DMS79 (cell line): ENCODE results near the gene ABL2.

Experiments used
- DNase-seq: peaks from one replicate; lab custom pipeline; 2025; lab: John Stamatoyannopoulos, UW

The ABL2 gene

GRCh38 chr1:179092896-179093461 is 136.5 kb downstream of the ABL2 start:
- DNase-seq = no peak

GRCh38 chr1:179091691-179092165 is 137.7 kb downstream of the ABL2 start:
- DNase-seq = no peak

DNA sequence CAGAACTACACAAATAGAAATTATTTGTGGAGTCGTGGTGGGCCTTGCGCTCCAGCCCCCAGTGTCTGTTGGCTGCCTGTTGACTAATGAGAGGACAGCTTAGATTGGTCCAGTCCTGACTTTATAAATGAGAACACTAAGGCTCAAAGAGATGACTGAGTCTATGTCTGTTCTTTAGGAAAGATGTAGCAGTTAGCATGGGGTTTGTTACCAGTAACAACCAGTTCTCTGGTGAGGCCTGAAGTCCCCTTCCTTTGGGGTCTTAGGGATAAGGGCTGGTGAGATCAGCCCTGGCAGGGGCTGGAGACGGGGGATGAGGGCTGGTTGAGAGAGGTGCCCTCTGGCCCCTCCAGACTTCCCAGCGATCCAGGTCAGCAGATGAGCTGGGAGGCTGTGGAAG is 138.6 kb downstream of the ABL2 start:
- DNase-seq = no peak

DNA sequence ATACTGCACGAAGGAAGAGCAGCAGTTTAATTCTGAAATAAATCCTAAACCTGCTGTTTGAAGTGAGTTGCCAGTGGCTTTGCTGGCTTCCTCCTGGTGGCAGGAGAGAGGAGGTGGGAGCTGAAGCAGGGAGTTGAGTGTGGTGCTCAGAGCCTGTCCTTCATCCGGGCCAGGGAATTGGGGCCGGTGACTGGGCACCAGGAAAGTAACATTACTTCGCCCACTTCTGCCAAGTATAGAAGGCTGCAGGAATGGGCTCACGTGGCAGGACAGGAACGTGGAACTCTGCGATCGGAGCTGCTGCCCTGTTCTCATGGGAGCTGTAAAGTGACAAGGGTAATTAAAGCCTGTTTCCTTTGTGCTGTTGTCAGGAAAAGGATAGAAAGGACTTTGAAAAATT is 139.0 kb downstream of the ABL2 start:
- DNase-seq = no peak

DNA sequence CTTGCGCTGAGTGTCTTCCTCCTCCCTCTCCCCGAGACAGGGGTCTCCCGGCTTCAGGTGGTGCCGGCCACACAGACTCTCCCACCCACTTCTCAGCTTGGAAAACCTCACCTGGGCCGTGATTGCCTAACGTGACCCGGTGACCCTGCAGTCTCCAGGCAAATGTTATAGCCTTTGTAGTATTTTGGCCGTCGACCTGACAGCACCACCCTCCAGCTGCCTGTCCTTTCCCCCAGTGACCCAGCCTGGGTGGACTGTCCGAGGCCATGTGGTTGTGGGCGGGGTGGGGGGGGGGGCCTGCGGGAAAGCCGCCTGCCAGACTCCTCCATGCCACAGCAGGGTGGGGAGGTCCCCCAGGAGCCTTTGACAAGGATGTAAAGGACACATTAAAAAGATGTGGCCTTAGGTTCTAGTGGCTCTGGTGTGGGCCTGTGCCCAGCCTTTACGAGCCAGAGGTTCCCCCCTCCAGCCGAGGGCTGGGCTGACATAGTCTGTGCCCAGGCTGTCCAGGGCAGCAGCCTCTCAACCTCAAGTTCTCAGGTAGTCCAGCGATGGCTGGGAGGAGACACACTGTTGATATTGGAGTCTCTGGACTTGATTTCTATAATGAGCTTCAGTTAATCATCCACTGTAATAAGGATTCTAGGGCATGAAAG is 139.5 kb downstream of the ABL2 start:
- DNase-seq = no peak

DNA sequence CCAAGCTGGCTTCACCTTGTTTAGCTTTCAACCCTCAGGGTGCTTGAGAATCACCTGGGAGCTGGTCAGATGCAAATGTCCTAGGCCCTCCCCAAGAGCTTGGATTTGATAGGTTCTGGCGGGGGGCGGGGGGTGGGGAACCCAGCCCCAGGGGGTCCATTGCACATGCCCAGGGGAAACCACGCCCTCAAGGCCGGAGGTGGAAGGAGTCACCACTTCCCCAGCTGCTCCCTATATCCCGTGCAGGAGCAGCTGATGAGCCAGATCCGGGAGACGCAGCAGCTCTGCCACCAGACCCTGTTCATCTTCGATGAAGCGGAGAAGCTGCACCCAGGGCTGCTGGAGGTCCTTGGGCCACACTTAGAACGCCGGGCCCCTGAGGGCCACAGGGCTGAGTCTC is 141.8 kb downstream of the ABL2 start:
- no peak for DNase-seq

GRCh38 chr1:179083533-179083932 is 145.9 kb downstream of the ABL2 start:
- DNase-seq = no peak

- DNase-seq = no peak
These were observed 146.5 kb downstream of the ABL2 start for GRCh38 chr1:179082999-179083335.

DNA sequence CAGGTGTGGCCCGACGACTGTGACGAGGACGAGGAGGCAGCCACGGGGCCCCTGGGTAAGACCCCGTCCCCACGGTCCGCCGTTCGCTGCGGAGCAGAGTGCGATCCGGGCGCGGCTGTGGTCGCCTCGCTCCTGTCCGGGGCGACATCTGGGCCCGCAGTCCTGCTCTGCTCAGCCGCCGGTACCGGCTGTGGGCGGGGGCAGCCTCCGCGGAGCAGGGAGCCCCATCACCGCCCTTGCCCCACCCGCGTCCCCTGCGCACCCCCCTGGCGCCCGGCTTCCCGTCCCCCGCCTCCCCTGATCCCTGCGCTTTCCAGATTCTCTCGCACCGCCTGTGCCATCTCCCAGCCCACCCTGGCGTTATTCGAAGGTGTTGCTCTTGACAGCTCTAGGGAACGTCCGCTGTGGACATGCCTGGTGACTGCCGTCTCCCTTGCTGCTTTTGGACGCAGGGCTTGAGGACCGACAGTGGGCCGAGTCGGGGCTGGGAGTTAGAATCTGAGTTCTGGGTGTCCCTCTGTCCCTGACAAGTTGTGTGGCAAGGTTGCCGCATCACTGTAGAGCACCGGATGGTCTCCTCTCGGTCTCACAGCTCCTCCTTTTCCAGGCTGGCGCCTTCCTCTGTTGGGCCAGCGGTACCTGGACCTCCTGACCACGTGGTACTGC is 147.0 kb downstream of the ABL2 start:
- DNase-seq = no peak

- peak; percentile 84 for DNase-seq
These were observed 147.7 kb downstream of the ABL2 start, which contains the start of gene TOR3A for GRCh38 chr1:179081687-179082332. Gene TOR3A, plus strand, starts transcription at chr1:179082070. Its CDS starts 59 bp downstream, at chr1:179082129.

DNA sequence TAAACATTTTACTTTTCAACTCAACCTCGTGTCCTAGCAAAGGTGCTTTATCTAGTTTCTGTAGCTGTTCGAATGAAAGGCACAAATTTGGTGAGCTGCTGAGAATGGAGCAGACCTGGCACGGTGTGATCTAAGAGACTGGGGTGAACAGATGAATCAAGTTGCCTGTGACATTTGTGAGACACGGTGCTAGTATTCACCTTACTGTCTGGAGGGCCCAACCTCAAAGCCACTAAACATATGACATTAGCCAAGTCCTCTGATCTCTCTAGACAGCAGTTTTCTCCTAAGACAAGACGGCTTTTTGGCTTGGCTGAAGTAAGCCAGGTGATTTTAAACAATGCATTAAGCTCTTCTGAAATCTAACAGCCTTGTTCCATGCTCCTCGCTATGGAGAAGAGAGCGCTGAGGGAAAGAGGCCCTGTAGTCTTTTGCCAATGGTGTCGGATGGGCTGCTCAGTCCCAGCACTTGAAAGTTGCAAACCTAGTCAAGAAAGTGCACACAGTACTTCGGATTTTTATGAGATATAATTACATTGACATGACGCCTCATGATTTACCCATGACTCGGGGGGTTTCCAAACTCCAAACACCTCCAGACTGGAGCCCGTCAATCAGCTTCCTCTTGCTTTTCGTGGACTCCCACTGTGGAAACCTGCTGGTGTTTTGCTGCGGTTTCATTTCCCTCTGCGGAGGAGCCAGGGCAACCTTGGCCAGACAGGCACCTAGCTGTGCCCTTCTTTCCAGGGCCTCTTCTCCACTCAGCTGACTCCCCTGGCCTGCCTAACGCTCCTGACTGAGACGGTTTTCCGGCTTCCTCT is 148.4 kb downstream of the ABL2 start:
- DNase-seq = no peak

- peak; percentile 49 for DNase-seq
These were observed 150.2 kb downstream of the ABL2 start for GRCh38 chr1:179079113-179079761.

- DNase-seq = no peak
These were observed 152.1 kb downstream of the ABL2 start for GRCh38 chr1:179077396-179077795.

GRCh38 chr1:179066471-179066870 is 163.0 kb downstream of the ABL2 start:
- DNase-seq = no peak

- no peak for DNase-seq
These were observed 167.9 kb downstream of the ABL2 start for GRCh38 chr1:179061360-179062282.

DNA sequence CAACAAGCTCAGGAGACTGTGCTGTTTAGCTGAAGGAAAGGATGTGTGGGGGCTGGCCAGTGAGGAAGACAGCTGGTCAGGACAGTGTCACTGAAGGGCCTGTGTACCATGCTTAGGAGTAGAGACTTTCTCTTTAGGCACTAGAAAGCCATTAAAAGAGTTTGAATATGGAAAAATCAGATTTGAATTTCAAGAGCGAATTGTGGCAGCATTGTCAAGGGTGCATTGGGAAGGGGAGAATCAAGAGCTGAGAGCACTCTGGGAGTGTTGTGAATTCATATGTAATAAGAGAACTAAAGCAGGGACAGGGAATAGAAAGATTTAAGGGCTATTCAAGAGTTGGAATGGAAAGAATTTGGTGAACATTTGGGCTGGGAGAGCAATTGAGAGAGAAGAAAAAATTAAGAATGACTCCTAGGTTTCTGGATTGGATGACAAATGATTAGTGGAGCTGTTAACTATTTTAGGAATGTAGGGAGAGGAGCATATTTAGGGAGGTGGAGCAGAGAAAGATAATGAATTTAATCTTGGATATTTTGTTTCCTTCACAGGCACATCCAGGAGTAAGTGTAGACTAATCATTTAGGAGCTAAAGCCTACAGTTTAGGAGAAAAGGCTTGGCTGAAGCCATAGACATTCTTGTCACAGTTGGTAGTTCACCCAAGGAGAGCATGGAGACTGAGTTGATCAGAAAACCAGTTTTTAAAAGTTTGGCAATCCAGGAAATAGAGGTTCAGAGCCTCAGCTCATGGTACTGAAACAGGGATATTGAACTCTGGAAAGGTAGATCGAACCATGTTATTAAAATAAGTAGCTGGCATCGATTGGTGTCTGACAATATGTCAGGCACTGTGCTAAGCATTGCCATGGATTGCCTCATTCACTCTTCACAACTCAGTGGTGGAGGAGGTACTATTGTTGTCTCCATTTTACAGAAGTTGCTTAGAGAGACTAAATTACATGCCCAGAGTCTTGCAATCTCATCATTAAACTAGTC is 170.7 kb downstream of the ABL2 start:
- no peak for DNase-seq

DNA sequence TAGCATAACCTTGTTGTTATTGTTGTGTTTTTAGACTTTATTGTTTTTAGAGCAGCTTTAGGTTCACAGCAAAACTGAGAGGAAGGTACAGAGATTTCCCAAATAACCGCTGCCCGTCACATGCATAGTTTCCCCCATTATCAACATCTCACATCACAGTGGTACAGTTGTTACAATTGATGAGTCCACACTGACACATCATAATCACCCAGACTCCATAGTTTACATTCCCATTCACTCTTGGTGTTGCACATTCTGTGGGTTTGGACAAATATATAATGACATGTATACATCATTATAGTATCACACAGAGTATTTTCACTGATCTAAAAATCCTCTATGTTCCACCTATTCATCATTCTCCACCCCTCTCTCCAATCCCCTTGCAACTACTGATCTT is 173.5 kb downstream of the ABL2 start:
- DNase-seq = no peak

GRCh38 chr1:179053486-179053885 is 176.0 kb downstream of the ABL2 start:
- DNase-seq = no peak

DNA sequence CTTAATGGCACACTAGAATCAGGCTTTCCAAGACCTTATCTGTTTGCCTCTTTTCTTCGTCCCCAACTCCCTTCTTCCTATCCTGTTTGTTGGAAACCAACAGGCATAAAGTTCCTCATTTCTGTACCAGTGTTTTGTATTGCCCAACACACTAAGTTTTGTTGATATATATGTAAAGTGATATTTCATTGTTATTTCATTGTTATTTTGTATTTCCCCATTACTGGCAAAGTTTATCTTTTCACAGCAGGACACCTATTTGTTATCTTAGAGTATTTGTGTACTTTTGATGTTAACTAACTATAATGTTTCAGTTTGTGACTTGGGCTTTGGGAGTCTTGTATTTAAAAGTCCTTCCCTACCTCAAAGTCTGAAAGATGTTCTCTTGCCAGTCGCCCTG is 176.7 kb downstream of the ABL2 start:
- DNase-seq = no peak
